ENCODE results near the gene KLHDC9.
"Not testable (repeated sequence)": the region's sequence is repeated elsewhere in the genome, so short reads cannot be mapped to it uniquely, and the experiment has no call there.

The KLHDC9 gene

DNA sequence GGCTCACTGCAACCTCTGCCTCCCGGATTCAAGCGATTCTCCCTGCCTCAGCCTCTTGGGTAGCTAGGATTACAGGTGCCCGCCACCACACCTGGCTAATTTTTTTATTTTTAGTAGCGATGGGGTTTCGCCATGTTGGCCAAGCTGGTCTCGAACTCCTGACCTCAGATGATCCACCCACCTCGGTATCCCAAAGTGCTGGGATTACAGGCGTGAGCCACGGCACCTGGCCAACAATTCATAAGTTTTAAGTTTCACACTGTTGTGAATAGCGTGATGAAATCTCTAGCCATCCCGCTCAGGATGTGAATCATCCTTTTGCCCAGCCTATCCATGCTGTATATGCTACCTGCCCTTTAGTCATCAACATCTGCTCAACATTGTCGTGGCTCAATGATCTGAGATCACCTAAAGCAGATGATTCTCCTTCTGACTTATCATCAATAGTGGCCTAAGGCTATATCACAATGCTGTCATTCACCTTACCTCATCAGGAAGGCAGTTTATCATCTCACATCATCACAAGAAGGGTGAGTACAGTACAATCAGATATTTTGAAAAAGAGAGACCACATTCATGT is 17.1 kb downstream of the KLHDC9 start:
- TF ChIP-seq, protein P1, sequence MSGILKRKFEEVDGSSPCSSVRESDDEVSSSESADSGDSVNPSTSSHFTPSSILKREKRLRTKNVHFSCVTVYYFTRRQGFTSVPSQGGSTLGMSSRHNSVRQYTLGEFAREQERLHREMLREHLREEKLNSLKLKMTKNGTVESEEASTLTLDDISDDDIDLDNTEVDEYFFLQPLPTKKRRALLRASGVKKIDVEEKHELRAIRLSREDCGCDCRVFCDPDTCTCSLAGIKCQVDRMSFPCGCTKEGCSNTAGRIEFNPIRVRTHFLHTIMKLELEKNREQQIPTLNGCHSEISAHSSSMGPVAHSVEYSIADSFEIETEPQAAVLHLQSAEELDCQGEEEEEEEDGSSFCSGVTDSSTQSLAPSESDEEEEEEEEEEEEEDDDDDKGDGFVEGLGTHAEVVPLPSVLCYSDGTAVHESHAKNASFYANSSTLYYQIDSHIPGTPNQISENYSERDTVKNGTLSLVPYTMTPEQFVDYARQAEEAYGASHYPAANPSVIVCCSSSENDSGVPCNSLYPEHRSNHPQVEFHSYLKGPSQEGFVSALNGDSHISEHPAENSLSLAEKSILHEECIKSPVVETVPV (CRISPR knock-in tag; IDR thresholded peaks at IDR 0.05): no peak
- TF ChIP-seq, protein P2, sequence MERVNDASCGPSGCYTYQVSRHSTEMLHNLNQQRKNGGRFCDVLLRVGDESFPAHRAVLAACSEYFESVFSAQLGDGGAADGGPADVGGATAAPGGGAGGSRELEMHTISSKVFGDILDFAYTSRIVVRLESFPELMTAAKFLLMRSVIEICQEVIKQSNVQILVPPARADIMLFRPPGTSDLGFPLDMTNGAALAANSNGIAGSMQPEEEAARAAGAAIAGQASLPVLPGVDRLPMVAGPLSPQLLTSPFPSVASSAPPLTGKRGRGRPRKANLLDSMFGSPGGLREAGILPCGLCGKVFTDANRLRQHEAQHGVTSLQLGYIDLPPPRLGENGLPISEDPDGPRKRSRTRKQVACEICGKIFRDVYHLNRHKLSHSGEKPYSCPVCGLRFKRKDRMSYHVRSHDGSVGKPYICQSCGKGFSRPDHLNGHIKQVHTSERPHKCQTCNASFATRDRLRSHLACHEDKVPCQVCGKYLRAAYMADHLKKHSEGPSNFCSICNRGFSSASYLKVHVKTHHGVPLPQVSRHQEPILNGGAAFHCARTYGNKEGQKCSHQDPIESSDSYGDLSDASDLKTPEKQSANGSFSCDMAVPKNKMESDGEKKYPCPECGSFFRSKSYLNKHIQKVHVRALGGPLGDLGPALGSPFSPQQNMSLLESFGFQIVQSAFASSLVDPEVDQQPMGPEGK (CRISPR knock-in tag; IDR thresholded peaks at IDR 0.05; ENCODE audit: borderline replicate concordance): no peak
- TF ChIP-seq, protein P3, sequence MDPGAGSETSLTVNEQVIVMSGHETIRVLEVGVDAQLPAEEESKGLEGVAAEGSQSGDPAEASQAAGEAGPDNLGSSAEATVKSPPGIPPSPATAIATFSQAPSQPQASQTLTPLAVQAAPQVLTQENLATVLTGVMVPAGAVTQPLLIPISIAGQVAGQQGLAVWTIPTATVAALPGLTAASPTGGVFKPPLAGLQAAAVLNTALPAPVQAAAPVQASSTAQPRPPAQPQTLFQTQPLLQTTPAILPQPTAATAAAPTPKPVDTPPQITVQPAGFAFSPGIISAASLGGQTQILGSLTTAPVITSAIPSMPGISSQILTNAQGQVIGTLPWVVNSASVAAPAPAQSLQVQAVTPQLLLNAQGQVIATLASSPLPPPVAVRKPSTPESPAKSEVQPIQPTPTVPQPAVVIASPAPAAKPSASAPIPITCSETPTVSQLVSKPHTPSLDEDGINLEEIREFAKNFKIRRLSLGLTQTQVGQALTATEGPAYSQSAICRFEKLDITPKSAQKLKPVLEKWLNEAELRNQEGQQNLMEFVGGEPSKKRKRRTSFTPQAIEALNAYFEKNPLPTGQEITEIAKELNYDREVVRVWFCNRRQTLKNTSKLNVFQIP (CRISPR knock-in tag; IDR thresholded peaks at IDR 0.05; ENCODE audit: borderline replicate concordance, low read depth): no peak
- ATAC-seq: no peak

DNA sequence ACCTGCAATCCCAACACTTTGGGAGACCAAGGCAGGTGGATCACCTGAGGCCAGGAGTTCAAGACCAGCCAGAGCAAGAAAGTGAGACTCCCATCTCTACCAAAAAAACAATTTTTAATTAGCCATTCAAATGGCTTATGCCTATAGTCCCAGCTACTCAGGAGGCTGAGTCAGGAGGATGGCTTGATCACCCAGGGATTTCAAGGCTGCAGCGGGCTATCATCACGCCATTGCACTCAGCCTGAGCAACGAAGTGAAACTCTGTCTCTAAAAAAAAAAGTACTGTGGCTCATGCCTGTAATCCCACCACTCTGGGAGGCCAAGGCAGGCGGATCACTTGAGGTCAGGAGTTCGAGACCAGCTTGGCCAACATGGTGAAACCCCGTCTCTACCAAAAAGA is 17.8 kb downstream of the KLHDC9 start:
- not testable (repeated sequence) for ATAC-seq

DNA sequence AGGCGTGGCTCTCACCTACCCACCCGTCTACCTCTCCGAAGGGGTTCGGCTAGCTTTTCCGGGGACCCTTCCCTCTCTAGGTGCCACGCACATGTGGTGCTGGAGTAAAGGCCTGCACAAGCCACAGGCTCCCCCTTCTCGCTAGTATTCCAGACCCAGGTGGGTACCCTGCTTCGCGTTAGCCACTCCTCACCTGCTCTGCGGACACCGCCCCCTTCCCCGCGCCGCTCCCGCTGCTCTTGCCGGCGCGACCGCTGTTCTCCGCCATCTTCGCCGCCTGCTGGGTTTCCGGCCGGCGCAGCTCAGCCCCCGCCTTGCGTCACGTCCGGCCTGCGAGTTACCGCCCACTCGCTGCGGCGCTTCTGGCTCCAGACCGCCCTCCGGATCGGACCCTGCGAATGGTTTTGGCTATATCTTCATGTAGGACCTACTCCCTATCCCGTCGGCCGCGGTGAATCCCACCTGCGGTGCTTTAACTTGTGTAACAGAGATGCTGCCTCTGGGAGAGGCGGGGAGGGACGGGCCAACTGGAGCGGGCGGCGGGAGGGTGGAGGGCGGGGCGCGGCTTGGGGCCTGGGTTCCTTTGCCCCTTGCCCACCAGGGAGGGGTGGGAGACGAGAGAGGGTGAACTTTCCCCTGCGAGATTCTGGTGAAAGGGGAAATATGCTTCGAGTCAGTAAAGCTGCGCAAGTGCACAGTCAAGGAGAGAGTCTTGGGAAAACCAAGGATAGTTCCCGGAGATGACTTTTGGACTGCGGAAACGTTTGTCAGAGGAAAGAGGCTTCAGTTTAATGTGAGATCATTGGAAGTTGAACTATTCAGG is 19.8 kb downstream of the KLHDC9 start, which contains the start of the genes NIT1 and PFDN2:
Gene NIT1 (plus strand): TSS at position 347 of the 823 bp plus-strand sequence. CDS start 72 bp downstream, at position 419.
Gene PFDN2 (minus strand): TSS at position 279 of the 823 bp plus-strand sequence. CDS start 11 bp downstream, at position 268.
- TF ChIP-seq ZFP30 (CRISPR knock-in tag; IDR thresholded peaks at IDR 0.05) (no peak), GLIS3 (CRISPR knock-in tag; IDR thresholded peaks at IDR 0.05) (no peak)
- TF ChIP-seq, protein P3 (CRISPR knock-in tag; IDR thresholded peaks at IDR 0.05; ENCODE audit: borderline replicate concordance, low read depth): peak; percentile 36; the same call in 1 of the 2 replicates

DNA sequence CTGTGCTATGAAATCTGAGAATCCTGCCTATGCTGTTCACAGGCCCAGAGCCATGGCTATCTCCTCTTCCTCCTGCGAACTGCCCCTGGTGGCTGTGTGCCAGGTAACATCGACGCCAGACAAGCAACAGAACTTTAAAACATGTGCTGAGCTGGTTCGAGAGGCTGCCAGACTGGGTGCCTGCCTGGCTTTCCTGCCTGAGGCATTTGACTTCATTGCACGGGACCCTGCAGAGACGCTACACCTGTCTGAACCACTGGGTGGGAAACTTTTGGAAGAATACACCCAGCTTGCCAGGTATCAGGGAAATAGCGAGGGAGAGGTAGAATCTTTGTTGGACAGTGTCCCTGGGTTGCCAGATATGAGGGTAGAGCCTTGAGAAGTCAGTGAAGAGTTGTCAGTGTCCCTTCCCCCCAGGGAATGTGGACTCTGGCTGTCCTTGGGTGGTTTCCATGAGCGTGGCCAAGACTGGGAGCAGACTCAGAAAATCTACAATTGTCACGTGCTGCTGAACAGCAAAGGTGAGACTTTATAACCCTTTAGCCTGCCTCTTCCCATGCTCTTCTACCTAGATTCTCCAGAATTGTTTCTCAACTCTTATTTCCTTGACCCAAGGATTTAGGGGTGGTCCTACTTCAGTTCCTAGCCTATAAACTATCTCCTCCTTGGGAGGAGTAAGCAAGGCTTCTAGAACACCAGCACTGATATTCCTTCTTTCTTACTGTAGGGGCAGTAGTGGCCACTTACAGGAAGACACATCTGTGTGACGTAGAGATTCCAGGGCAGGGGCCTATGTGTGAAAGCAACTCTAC is 21.1 kb downstream of the KLHDC9 start:
- peak; percentile 73 for ATAC-seq
- TF ChIP-seq ZNF565 (CRISPR knock-in tag; conservative IDR thresholded peaks at IDR 0.05; ENCODE audit: low read depth) (no peak), SNAI2 (CRISPR knock-in tag; IDR thresholded peaks at IDR 0.05) (no peak), GLIS3 (CRISPR knock-in tag; IDR thresholded peaks at IDR 0.05) (0 out of 2 replicates have a peak, but pooled peaks have one; percentile 4)
- TF ChIP-seq, protein P4, sequence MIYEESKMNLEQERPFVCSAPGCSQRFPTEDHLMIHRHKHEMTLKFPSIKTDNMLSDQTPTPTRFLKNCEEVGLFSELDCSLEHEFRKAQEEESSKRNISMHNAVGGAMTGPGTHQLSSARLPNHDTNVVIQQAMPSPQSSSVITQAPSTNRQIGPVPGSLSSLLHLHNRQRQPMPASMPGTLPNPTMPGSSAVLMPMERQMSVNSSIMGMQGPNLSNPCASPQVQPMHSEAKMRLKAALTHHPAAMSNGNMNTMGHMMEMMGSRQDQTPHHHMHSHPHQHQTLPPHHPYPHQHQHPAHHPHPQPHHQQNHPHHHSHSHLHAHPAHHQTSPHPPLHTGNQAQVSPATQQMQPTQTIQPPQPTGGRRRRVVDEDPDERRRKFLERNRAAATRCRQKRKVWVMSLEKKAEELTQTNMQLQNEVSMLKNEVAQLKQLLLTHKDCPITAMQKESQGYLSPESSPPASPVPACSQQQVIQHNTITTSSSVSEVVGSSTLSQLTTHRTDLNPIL (CRISPR knock-in tag; IDR thresholded peaks at IDR 0.05; ENCODE audit: low read depth): no peak

More for the DNA sequence above, 19.8 kb downstream of the KLHDC9 start, which contains the start of the genes NIT1 and PFDN2:
- peak; percentile 90 for ATAC-seq

DNA sequence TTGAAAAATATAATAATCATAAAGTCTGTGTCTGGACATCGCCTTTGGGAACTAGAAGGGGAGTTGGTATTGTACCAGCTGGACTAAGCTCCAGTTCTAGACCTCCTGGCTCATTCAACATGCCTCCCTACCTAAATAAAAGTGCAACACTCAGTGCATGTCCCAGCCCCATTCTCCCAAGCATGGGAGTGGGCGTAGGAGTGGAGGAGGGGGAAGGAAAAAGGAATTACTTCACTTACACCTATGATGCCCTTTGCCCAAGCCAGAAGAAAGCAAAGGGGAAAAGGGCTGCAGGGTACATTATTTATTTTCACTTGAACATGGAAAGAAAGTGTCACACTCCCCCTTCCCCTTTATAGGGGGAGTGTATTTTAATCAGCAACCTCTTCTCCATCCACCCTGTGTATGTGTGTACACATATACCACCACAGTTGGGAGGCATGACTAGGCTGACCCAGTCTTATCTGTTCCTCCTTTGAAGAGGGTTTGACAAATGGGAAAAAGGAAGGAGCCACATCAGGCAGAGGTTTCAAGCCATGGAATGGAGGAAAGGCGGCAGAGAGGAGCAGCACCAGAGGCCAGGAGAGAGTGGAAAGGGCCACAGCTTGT is 23.0 kb downstream of the KLHDC9 start:
- no peak for ATAC-seq
- no peak for TF ChIP-seq ARNTL (CRISPR knock-in tag; IDR thresholded peaks at IDR 0.05; ENCODE audit: borderline replicate concordance, low read depth)
- no peak for TF ChIP-seq BACH2 (CRISPR knock-in tag; IDR thresholded peaks at IDR 0.05; ENCODE audit: borderline replicate concordance)
- no peak for TF ChIP-seq ESRRG (CRISPR knock-in tag; IDR thresholded peaks at IDR 0.05)
- TF ChIP-seq, protein P5, sequence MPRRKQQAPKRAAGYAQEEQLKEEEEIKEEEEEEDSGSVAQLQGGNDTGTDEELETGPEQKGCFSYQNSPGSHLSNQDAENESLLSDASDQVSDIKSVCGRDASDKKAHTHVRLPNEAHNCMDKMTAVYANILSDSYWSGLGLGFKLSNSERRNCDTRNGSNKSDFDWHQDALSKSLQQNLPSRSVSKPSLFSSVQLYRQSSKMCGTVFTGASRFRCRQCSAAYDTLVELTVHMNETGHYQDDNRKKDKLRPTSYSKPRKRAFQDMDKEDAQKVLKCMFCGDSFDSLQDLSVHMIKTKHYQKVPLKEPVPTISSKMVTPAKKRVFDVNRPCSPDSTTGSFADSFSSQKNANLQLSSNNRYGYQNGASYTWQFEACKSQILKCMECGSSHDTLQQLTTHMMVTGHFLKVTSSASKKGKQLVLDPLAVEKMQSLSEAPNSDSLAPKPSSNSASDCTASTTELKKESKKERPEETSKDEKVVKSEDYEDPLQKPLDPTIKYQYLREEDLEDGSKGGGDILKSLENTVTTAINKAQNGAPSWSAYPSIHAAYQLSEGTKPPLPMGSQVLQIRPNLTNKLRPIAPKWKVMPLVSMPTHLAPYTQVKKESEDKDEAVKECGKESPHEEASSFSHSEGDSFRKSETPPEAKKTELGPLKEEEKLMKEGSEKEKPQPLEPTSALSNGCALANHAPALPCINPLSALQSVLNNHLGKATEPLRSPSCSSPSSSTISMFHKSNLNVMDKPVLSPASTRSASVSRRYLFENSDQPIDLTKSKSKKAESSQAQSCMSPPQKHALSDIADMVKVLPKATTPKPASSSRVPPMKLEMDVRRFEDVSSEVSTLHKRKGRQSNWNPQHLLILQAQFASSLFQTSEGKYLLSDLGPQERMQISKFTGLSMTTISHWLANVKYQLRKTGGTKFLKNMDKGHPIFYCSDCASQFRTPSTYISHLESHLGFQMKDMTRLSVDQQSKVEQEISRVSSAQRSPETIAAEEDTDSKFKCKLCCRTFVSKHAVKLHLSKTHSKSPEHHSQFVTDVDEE (CRISPR knock-in tag; IDR thresholded peaks at IDR 0.05): no peak
- TF ChIP-seq, protein P4 (CRISPR knock-in tag; IDR thresholded peaks at IDR 0.05; ENCODE audit: low read depth): no peak
- no peak for TF ChIP-seq SNAI2 (CRISPR knock-in tag; IDR thresholded peaks at IDR 0.05)

All from SK-N-SH treated with all-trans-retinoic acid at 6 μM for 48 hours (cell line).